Right lobe of liver (tissue), 4 donors: ENCODE data around the gene JAM3.
"Not testable (repeated sequence)": the region's sequence is repeated elsewhere in the genome, so short reads cannot be mapped to it uniquely, and the experiment has no call there.

ENCODE experiments used
- POLR2A ChIP-seq: fragments of 450-650 bp; IDR thresholded peaks from one replicate; pipeline ENCODE4 v1.6.1; 2017; ENCODE audit warnings: antibody characterized with exemption, mild to moderate bottlenecking
- TF ChIP-seq, protein P1 (sequence below), 4 donors: fragments of 200-600 bp in 3 of 4; fragments of 450-650 bp in 1 of 4; IDR thresholded peaks; one replicate each; pipeline versions ENCODE4 v1.5.1 to v1.8.0; 2016 to 2022; ENCODE audit warnings: antibody characterized with exemption in 4 of 4, mild to moderate bottlenecking in 2 of 4
- donor health status: DM: no; HTN: no; CAD: no.
- donor health status: DM: no; HTN: no; CAD: no.
- donor health status: DM: no; HTN: yes; CAD: no.

DNA sequence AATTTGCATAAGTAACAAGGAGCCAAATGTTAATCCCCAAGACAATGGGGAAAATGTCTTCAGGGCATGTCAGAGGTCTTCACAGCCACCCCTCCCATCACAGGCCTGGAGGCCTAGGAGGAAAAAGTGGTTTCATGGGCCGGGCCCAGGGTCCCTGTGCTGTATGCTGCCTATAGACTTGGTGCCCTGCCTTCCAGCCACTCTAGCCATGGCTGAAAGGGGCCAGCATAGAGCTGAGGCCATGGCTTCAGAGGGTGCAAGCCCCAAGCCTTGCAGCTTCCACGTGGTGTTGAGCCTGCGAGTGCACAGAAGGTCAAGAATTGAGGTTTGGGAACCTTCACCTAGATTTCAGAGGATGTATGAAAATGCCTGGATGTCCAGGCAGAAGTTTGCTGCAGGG lies 12.4 kb downstream of the JAM3 start:
- TF ChIP-seq, protein P1, sequence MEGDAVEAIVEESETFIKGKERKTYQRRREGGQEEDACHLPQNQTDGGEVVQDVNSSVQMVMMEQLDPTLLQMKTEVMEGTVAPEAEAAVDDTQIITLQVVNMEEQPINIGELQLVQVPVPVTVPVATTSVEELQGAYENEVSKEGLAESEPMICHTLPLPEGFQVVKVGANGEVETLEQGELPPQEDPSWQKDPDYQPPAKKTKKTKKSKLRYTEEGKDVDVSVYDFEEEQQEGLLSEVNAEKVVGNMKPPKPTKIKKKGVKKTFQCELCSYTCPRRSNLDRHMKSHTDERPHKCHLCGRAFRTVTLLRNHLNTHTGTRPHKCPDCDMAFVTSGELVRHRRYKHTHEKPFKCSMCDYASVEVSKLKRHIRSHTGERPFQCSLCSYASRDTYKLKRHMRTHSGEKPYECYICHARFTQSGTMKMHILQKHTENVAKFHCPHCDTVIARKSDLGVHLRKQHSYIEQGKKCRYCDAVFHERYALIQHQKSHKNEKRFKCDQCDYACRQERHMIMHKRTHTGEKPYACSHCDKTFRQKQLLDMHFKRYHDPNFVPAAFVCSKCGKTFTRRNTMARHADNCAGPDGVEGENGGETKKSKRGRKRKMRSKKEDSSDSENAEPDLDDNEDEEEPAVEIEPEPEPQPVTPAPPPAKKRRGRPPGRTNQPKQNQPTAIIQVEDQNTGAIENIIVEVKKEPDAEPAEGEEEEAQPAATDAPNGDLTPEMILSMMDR (IDR thresholded peaks at IDR 0.05): not testable (repeated sequence)
- TF ChIP-seq POLR2A: not testable (repeated sequence)
